H1 (cell line): ENCODE measurements around the gene UBE2I. TPM values are rescaled to one million over a fixed set of nuclear protein-coding genes. Genes with fewer than 3 reads are reported as not detected.

Source experiments
- CTCF ChIA-PET: fragments of 300-600 bp; sonication (Branson Sonifier 250); formaldehyde crosslinking; loops from one replicate; lab custom pipeline; 2021; ENCODE audit not compliant: partially characterized antibody; lab: Charles Lee
- POLR2A ChIA-PET: fragments of 300-600 bp; sonication (Branson Sonifier 250); formaldehyde crosslinking; loops from one replicate; lab custom pipeline; 2021; ENCODE audit warnings: inconsistent platforms; ENCODE audit not compliant: partially characterized antibody; lab: Charles Lee
- DNase-seq, 2 experiments: peaks; one replicate each; pipeline versions ENCODE4 v3.0.0 to v3.0.0-alpha.2; 2010 to 2022; ENCODE audit warnings: low spot score in 2 of 2, low read depth in 1 of 2, mixed read lengths in 1 of 2
- FAIRE-seq: peaks from 2 replicates; lab custom pipeline; 2011; peaks lifted over from hg19 to GRCh38; lab: Jason Lieb, UNC
- H2AFZ ChIP-seq: 2 replicates; pipeline ENCODE4 v1.8.1; 2012; ENCODE audit warnings: low read length, inconsistent platforms
- H2AK5ac ChIP-seq: 2 replicates; pipeline ENCODE4 v1.6.1; 2013; ENCODE audit warnings: low read depth, low read length
- H2BK120ac ChIP-seq: replicated peaks from 2 replicates; pipeline ENCODE3; 2013; ENCODE audit warnings: low read depth, low read length, inconsistent platforms
- H2BK12ac ChIP-seq: 2 replicates; pipeline ENCODE4 v1.6.1; 2013; ENCODE audit warnings: low read depth, low read length
- H2BK15ac ChIP-seq: 2 replicates; pipeline ENCODE4 v1.6.1; 2013; ENCODE audit warnings: low read length
- H2BK20ac ChIP-seq: 2 replicates; pipeline ENCODE4 v1.6.1; 2013; ENCODE audit warnings: low read length
- H2BK5ac ChIP-seq: 2 replicates; pipeline ENCODE4 v1.6.1; 2013; ENCODE audit warnings: low read depth, low read length
- H3K14ac ChIP-seq: 2 replicates; pipeline ENCODE4 v1.6.1; 2013; ENCODE audit warnings: inconsistent platforms; ENCODE audit not compliant: insufficient read length
- H3K18ac ChIP-seq: 2 replicates; pipeline ENCODE4 v1.6.1; 2013; ENCODE audit warnings: low read length; ENCODE audit errors: extremely low read depth
- H3K23ac ChIP-seq: 2 replicates; pipeline ENCODE4 v1.6.1; 2013; ENCODE audit warnings: inconsistent platforms; ENCODE audit not compliant: insufficient read length
- H3K23me2 ChIP-seq: 2 replicates; pipeline ENCODE4 v1.6.1; 2013; ENCODE audit warnings: low read depth, low read length
- H3K27ac ChIP-seq: 2 replicates; pipeline ENCODE4 v1.6.1; 2011; ENCODE audit warnings: low read depth, low read length, inconsistent platforms
- H3K27me3 ChIP-seq, 4 experiments: replicated peaks in 1 of 4; 1 replicate in 1 of 4; 2 replicates in 3 of 4; pipeline versions ENCODE4 v1.6.1 to v1.8.1; 2011 to 2013; ENCODE audit warnings: low read length in 3 of 4, mild to moderate bottlenecking in 3 of 4, inconsistent platforms in 2 of 4, mixed read lengths in 2 of 4, moderate library complexity in 1 of 4; ENCODE audit not compliant: control insufficient read depth in 3 of 4, insufficient read depth in 3 of 4; ENCODE audit errors: extremely low read depth in 1 of 4
- H3K36me3 ChIP-seq, 4 experiments: 2 replicates each; pipeline versions ENCODE4 v1.6.1 to v1.8.1; 2011 to 2013; ENCODE audit warnings: mild to moderate bottlenecking in 4 of 4, low read length in 3 of 4, moderate library complexity in 2 of 4, control low read depth in 1 of 4, inconsistent platforms in 1 of 4; ENCODE audit not compliant: insufficient read depth in 4 of 4, control insufficient read depth in 2 of 4
- H3K4ac ChIP-seq: replicated peaks from 2 replicates; pipeline ENCODE3; 2013; ENCODE audit warnings: low read length, low read depth, mixed read lengths, inconsistent platforms; ENCODE audit not compliant: insufficient read length
- H3K4me1 ChIP-seq, 4 experiments: replicated peaks in 1 of 4; 1 replicate in 1 of 4; 2 replicates in 3 of 4; pipeline versions ENCODE4 v1.6.1 to v1.8.1; 2011 to 2013; ENCODE audit warnings: low read length in 3 of 4, inconsistent platforms in 2 of 4, mixed read lengths in 1 of 4; ENCODE audit not compliant: insufficient read depth in 4 of 4, control insufficient read depth in 3 of 4
- H3K4me2 ChIP-seq, 2 experiments: 2 replicates each; pipeline versions ENCODE4 v1.6.1 to v1.8.1; 2011 to 2013; ENCODE audit warnings: low read depth in 2 of 2, low read length in 2 of 2, control low read depth in 1 of 2, inconsistent platforms in 1 of 2, mild to moderate bottlenecking in 1 of 2; ENCODE audit not compliant: insufficient read depth in 1 of 2
- H3K4me3 ChIP-seq, 4 experiments: fragments of 200-600, 300-600 bp in 1 of 4; sonication (generic), shearing (Covaris generic), sonication (Bioruptor Twin) in 1 of 4; 2 replicates each; pipeline versions ENCODE4 v1.5.1 to v1.8.1; 2011 to 2016; ENCODE audit warnings: low read length in 4 of 4, low read depth in 3 of 4, control low read depth in 2 of 4, inconsistent platforms in 2 of 4, mild to moderate bottlenecking in 2 of 4, mixed read lengths in 1 of 4, moderate library complexity in 1 of 4; ENCODE audit not compliant: insufficient read depth in 2 of 4; ENCODE audit errors: extremely low read depth in 1 of 4
- H3K56ac ChIP-seq: replicated peaks from 2 replicates; pipeline ENCODE3; 2013; ENCODE audit warnings: low read depth, mild to moderate bottlenecking, mixed read lengths, low read length, inconsistent platforms; ENCODE audit not compliant: insufficient read length
- H3K79me1 ChIP-seq: 2 replicates; pipeline ENCODE4 v1.6.1; 2013; ENCODE audit warnings: low read depth, low read length, control low read depth
- H3K79me2 ChIP-seq, 2 experiments: 2 replicates each; pipeline versions ENCODE4 v1.6.1 to v1.8.1; 2012 to 2013; ENCODE audit warnings: low read length in 2 of 2, mild to moderate bottlenecking in 2 of 2, inconsistent platforms in 1 of 2; ENCODE audit not compliant: insufficient read depth in 2 of 2, control insufficient read depth in 1 of 2
- H3K9ac ChIP-seq, 4 experiments: replicated peaks in 1 of 4; 1 replicate in 1 of 4; 2 replicates in 3 of 4; pipeline versions ENCODE4 v1.6.1 to v1.8.1; 2011 to 2013; ENCODE audit warnings: low read depth in 3 of 4, low read length in 3 of 4, control low read depth in 2 of 4, mild to moderate bottlenecking in 2 of 4, moderate library complexity in 2 of 4, inconsistent platforms in 1 of 4; ENCODE audit errors: extremely low read depth in 1 of 4
- H3K9me3 ChIP-seq, 2 experiments: 2 replicates each; pipeline versions ENCODE4 v1.6.1 to v1.8.1; 2012 to 2013; ENCODE audit warnings: mild to moderate bottlenecking in 2 of 2, moderate library complexity in 2 of 2, control low read depth in 1 of 2, inconsistent platforms in 1 of 2, low read depth in 1 of 2, low read length in 1 of 2, mixed read lengths in 1 of 2; ENCODE audit not compliant: insufficient read depth in 2 of 2
- H4K20me1 ChIP-seq, 2 experiments: replicated peaks in 1 of 2; 2 replicates each; pipeline versions ENCODE3 to v1.8.1; 2011 to 2013; ENCODE audit warnings: inconsistent platforms in 2 of 2, low read length in 2 of 2, mild to moderate bottlenecking in 1 of 2; ENCODE audit not compliant: insufficient read depth in 2 of 2, control insufficient read depth in 1 of 2
- H4K5ac ChIP-seq: 2 replicates; pipeline ENCODE4 v1.6.1; 2013; ENCODE audit warnings: low read length, low read depth, mixed read lengths, inconsistent platforms; ENCODE audit not compliant: insufficient read length
- H4K8ac ChIP-seq: 2 replicates; pipeline ENCODE4 v1.8.0; 2013; ENCODE audit warnings: mild to moderate bottlenecking, moderate library complexity, low read length, inconsistent platforms; ENCODE audit not compliant: insufficient read depth; ENCODE audit errors: extremely low read depth
- H4K91ac ChIP-seq: replicated peaks from 2 replicates; pipeline ENCODE3; 2013; ENCODE audit warnings: low read length, mixed read lengths, inconsistent platforms; ENCODE audit not compliant: insufficient read length
- NRF1 ChIP-seq: IDR thresholded peaks from 2 replicates; pipeline ENCODE4 v1.6.1; 2011; ENCODE audit warnings: mild to moderate bottlenecking, low read depth, low read length, improper control_type of control experiment
- POU5F1 ChIP-seq: IDR thresholded peaks from 2 replicates; pipeline ENCODE4 v1.6.1; 2011; ENCODE audit warnings: low read depth, mild to moderate bottlenecking, low read length, moderate library complexity
- SAP30 ChIP-seq: fragments of 300-600 bp; sonication (generic); IDR thresholded peaks from 2 replicates; pipeline ENCODE4 v1.7.1; 2012; ENCODE audit warnings: low read length, moderate library complexity, mild to moderate bottlenecking, inconsistent platforms; ENCODE audit not compliant: insufficient read depth, insufficient replicate concordance
- SP1 ChIP-seq: IDR thresholded peaks from 2 replicates; pipeline ENCODE4 v1.6.1; 2011; ENCODE audit warnings: low read depth, low read length
- SP4 ChIP-seq: IDR thresholded peaks from 2 replicates; pipeline ENCODE4 v1.6.1; 2012; ENCODE audit warnings: low read length, inconsistent platforms
- TAF7 ChIP-seq: optimal IDR thresholded peaks from 2 replicates; pipeline ENCODE3; 2011; ENCODE audit warnings: low read depth, mild to moderate bottlenecking, inconsistent platforms, low read length, moderate library complexity, borderline replicate concordance
- TEAD4 ChIP-seq: IDR thresholded peaks from 2 replicates; pipeline ENCODE4 v1.6.1; 2012; ENCODE audit warnings: low read depth, low read length, inconsistent platforms, mixed read lengths
- WGBS, 2 experiments: shearing (Covaris generic) in 1 of 2; methylation state at CpG; one replicate each; pipeline versions ENCODE4 v1.1.6 to v1.1.7; 2013 to 2015; ENCODE audit warnings: low lambda C conversion rate in 2 of 2, mixed read lengths in 2 of 2, inconsistent platforms in 1 of 2, low coverage in 1 of 2, missing lambda C conversion rate in 1 of 2; ENCODE audit not compliant: insufficient replicate concordance in 2 of 2, insufficient coverage in 1 of 2, insufficient read length in 1 of 2; ENCODE audit errors: extremely low coverage in 1 of 2, missing lambda C conversion rate in 1 of 2; 5-methylcytosine and 5-hydroxymethylcytosine counted together
- polyA plus RNA-seq, 7 experiments: library from polyadenylated mRNA; depleted of rRNA in 3 of 7; stranded (reverse) in 5 of 7; unstranded in 2 of 7; fragments of >200 nt in 5 of 7; fragments of 200-250 nt in 2 of 7; gene quantifications; 1 replicate in 5 of 7; 2 replicates in 1 of 7; 4 replicates in 1 of 7; pipeline versions ENCODE4 v1.2.1 to v1.2.3, GENCODE V29; 2011 to 2013; ENCODE audit warnings: missing spikeins in 2 of 7, mixed read lengths in 2 of 7
- total RNA-seq: library from RNA; stranded (reverse); fragmentation: NEBNext Ultra II Directional; extraction: Animal tissue kit (Norgen Biotek cat#: 25700); gene quantifications from 2 replicates; pipeline ENCODE4 v1.2.1, GENCODE V29; 2021

UBE2I gene
- total and polyA plus RNA-seq, 2 of the 8 experiments (the other 6 are each of a cell fraction or from before 2014, with no cell fraction given) = 148 to 268 TPM

DNA sequence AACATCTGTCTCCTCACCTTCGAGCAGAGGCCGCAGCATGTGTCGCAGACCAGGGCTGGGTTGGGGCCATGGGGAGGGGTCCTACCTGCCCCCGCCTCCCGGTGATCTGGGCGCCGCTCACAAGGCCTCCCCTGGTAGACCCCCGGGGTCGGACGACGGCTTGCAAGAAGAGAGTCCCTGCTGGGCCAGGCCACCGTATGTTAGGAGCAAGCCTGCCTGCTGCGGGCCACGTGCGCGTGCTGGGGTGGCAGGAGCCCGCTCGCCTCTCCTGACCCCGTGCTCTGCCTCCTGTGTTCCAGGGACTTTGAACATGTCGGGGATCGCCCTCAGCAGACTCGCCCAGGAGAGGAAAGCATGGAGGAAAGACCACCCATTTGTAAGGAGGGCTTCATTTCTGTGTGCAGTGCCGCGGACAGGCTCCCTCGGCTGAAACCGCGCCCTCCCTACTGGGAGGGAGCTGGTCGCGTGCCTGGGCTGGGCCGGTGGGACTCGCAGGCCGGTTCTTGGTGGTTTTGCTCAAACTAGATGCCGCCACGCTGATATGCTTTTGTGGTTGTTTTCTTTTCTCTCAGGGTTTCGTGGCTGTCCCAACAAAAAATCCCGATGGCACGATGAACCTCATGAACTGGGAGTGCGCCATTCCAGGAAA, 4.4 kb downstream of the UBE2I start:
- WGBS, 2 experiments = 95% methylated on average over 38 of the region's 38 CpGs; no CpG with 5 or more reads in 1 of the 2 experiments
- no peak overlapping the region for H3K14ac ChIP-seq
- H4K91ac ChIP-seq = no peak overlapping the region
- no peak overlapping the region for H3K4me2 ChIP-seq
- H3K79me1 ChIP-seq = peaks cover 6% of the 10 kb centered on the region
- H3K79me2 ChIP-seq = peaks cover 36 to 76% of the 10 kb centered on the region in 2 experiments
- H3K56ac ChIP-seq = no peak overlapping the region
- no peak for FAIRE-seq
- no peak overlapping the region for H2BK15ac ChIP-seq
- H4K5ac ChIP-seq = no peak overlapping the region
- no peak overlapping the region for H2BK20ac ChIP-seq
- no peak overlapping the region for H3K4me3 ChIP-seq
- DNase-seq = no peak
- H3K23ac ChIP-seq = no peak overlapping the region
- no peak overlapping the region for H4K8ac ChIP-seq
- H3K4ac ChIP-seq = no peak overlapping the region
- ChIA-PET CTCF (interaction anchor here (0.8 to 1.2 kb wide), 2 partner anchors 17 to 126 kb away, joined by 3 to 4 read pairs; no protein-coding TSS in a partner anchor), POLR2A (interaction anchor here (0.9 to 11.4 kb wide), 6 partner anchors 12 to 50 kb away, joined by 3 to 106 read pairs (median 6); no protein-coding TSS in a partner anchor)
- peaks cover 55 to 65% of the 10 kb centered on the region in 2 experiments for H4K20me1 ChIP-seq
- H3K27ac ChIP-seq = no peak overlapping the region; the same call in 1 of the 2 replicates
- no peak overlapping the region for H2BK120ac ChIP-seq
- H2AK5ac ChIP-seq = no peak overlapping the region
- H2AFZ ChIP-seq = no peak overlapping the region
- H3K9me3 ChIP-seq = no peaks in the 10 kb centered on the region
- H3K36me3 ChIP-seq = peaks cover 33 to 60% (median 47%) of the 10 kb centered on the region in 4 experiments
- no peak overlapping the region for H2BK12ac ChIP-seq
- no peaks in the 10 kb centered on the region for H3K27me3 ChIP-seq
- no peak overlapping the region for H3K9ac ChIP-seq
- no peak overlapping the region for H2BK5ac ChIP-seq
- H3K23me2 ChIP-seq = peaks cover 12% of the 10 kb centered on the region
- no peak overlapping the region for H3K18ac ChIP-seq
- TF ChIP-seq SP4 = no peak
- TF ChIP-seq SP1 = no peak
- no peak for TF ChIP-seq SAP30
- no peak for TF ChIP-seq TEAD4
- no peak for TF ChIP-seq NRF1
- TF ChIP-seq TAF7 = no peak
- TF ChIP-seq POU5F1 = no peak
- H3K4me1 ChIP-seq = peaks cover 0 to 12% (median 5%) of the 10 kb centered on the region in 4 experiments; a peak in 5 of 7 replicates
